Cardiac muscle cell (in vitro differentiated cells and primary cell): ENCODE data around the gene OBSCN. TPM values are rescaled to one million over a fixed set of nuclear protein-coding genes. Genes with fewer than 3 reads are reported as not detected.

ENCODE experiments used
- DNase-seq, 2 donors: peaks; one replicate each; pipeline versions ENCODE4 v3.0.0 to v3.0.0-alpha.2; 2010 to 2017; ENCODE audit warnings: low read depth in 1 of 2, low spot score in 1 of 2
- H3K27ac ChIP-seq: fragments of 200-600 bp; sonication (generic); 2 replicates; pipeline ENCODE4 v1.5.1; 2016
- H3K27me3 ChIP-seq: fragments of 200-600 bp; sonication (generic); 2 replicates; pipeline ENCODE4 v1.6.0; 2016; ENCODE audit warnings: control low read depth
- H3K36me3 ChIP-seq: fragments of 200-600 bp; sonication (generic); 2 replicates; pipeline ENCODE4 v1.5.1; 2016; ENCODE audit warnings: control low read depth
- H3K4me1 ChIP-seq: fragments of 200-600 bp; sonication (generic); 2 replicates; pipeline ENCODE4 v1.8.1; 2017; ENCODE audit warnings: low read depth, mild to moderate bottlenecking, mixed run types
- H3K4me3 ChIP-seq: fragments of 200-600 bp; sonication (generic); 2 replicates; pipeline ENCODE4 v1.5.1; 2016; ENCODE audit warnings: mild to moderate bottlenecking
- H3K9me3 ChIP-seq: fragments of 200-600 bp; sonication (generic); 2 replicates; pipeline ENCODE4 v1.5.1; 2017; ENCODE audit warnings: low read depth, mild to moderate bottlenecking, control low read depth
- CTCF ChIP-seq: IDR thresholded peaks from 2 replicates; pipeline ENCODE4 v1.5.1; 2012; ENCODE audit warnings: low read depth, mild to moderate bottlenecking, low read length
- polyA plus RNA-seq: library from polyadenylated mRNA; unstranded; fragments of >200 nt; fragmentation: Nextera tagmentation; extraction: Ambion mirVana; gene quantifications from 2 replicates; pipeline ENCODE4 v1.2.1, GENCODE V29; 2016
- total RNA-seq: library from RNA; depleted of rRNA; stranded (reverse); fragments of >200 nt; gene quantifications from 2 replicates; pipeline ENCODE4 v1.2.3, GENCODE V29; 2016

Gene OBSCN
- total and polyA plus RNA-seq, 2 experiments from 2014 or later: 87.1 to 390 TPM

GRCh38 chr1:228213917-228214808, 6.3 kb downstream of the OBSCN start:
- peaks cover 40% of the 10 kb centered on the region for H3K36me3 ChIP-seq
- H3K4me1 ChIP-seq: peaks cover 26% of the 10 kb centered on the region
- H3K4me3 ChIP-seq: peak overlapping the region; percentile 30
- no peaks in the 10 kb centered on the region for H3K27me3 ChIP-seq
- DNase-seq: no peak
- H3K27ac ChIP-seq: no peak overlapping the region
- no peaks in the 10 kb centered on the region for H3K9me3 ChIP-seq
- TF ChIP-seq CTCF: no peak

- no peak for DNase-seq
- no peaks in the 10 kb centered on the region for H3K9me3 ChIP-seq
- TF ChIP-seq CTCF: no peak
- H3K36me3 ChIP-seq: peaks cover 47% of the 10 kb centered on the region
- no peak overlapping the region for H3K4me3 ChIP-seq
- peaks cover 17% of the 10 kb centered on the region for H3K4me1 ChIP-seq
- no peak overlapping the region for H3K27ac ChIP-seq
- H3K27me3 ChIP-seq: no peaks in the 10 kb centered on the region
These were observed 7.2 kb downstream of the OBSCN start for GRCh38 chr1:228214921-228215662.

- DNase-seq: no peak
- no peak overlapping the region for H3K27ac ChIP-seq
- TF ChIP-seq CTCF: no peak
- H3K36me3 ChIP-seq: peaks cover 52% of the 10 kb centered on the region
- H3K27me3 ChIP-seq: no peaks in the 10 kb centered on the region
- H3K4me1 ChIP-seq: peaks cover 11% of the 10 kb centered on the region
- H3K9me3 ChIP-seq: no peaks in the 10 kb centered on the region
- no peak overlapping the region for H3K4me3 ChIP-seq
These were observed 7.8 kb downstream of the OBSCN start for GRCh38 chr1:228215663-228216116.

DNA sequence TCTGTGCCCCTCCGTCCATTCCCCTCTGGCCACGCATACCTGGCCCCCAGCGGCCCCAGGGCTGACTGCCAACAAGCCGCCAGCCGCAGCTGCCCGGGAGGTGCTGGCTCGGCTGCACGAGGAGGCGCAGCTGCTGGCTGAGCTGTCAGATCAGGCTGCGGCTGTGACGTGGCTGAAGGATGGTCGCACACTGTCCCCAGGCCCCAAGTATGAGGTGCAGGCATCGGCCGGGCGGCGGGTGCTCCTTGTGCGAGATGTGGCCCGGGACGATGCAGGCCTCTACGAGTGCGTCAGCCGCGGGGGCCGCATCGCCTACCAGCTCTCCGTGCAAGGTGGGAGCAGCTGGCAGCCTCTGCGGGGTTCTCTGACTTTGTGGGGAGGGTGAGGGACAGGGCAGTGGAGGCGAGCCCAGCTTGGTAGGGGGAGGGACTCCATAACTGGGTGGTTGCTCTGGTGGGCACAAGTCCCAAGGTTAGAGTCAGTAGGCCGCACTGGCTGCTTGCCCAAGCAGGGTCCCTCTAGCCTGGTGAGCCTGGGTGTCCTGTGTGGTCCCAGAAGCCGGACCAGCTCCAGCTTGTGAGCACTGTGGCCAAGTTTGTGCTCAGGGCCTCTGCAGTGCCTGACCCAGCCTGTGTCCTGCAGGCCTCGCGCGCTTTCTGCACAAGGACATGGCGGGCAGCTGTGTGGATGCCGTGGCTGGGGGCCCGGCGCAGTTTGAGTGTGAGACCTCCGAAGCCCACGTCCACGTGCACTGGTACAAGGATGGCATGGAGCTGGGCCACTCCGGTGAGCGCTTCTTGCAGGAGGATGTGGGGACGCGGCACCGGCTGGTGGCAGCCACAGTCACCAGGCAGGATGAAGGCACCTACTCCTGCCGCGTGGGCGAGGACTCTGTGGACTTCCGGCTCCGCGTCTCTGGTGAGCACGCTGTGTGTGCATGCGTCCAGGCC, 8.8 kb downstream of the OBSCN start:
- Histone ChIP-seq H3K4me3 (no peak overlapping the region), H3K27me3 (no peaks in the 10 kb centered on the region), H3K36me3 (peaks cover 60% of the 10 kb centered on the region), H3K4me1 (peaks cover 5% of the 10 kb centered on the region), H3K9me3 (no peaks in the 10 kb centered on the region), H3K27ac (peak overlapping the region; percentile 30)
- no peak for DNase-seq
- TF ChIP-seq CTCF: no peak
